HepG2 (cell line): ENCODE data around the gene PISD. TPM values are rescaled to one million over a fixed set of nuclear protein-coding genes. Genes with fewer than 3 reads are reported as not detected.

ENCODE experiments used
- EZH2 ChIP-seq: conservative IDR thresholded peaks from 2 replicates; pipeline ENCODE4 v1.6.1; 2012; ENCODE audit warnings: mild to moderate bottlenecking, low read depth, low read length, moderate library complexity
- HMG20A ChIP-seq: IDR thresholded peaks from 2 replicates; pipeline ENCODE4 v1.6.1; 2016; ENCODE audit warnings: borderline replicate concordance
- HMGXB4 ChIP-seq, 2 experiments: sonication (generic) in 1 of 2; formaldehyde crosslinking in 1 of 2; IDR thresholded peaks; 2 replicates each; pipeline versions ENCODE4 v1.4.0 to v1.6.1; 2018 to 2020; ENCODE audit warnings: missing genetic modification reagents in 2 of 2, borderline replicate concordance in 1 of 2, low read depth in 1 of 2, mild to moderate bottlenecking in 1 of 2, missing biosample characterization in 1 of 2
- HOXA3 ChIP-seq: sonication (generic); formaldehyde crosslinking; IDR thresholded peaks from 2 replicates; pipeline ENCODE4 v1.5.0; 2020; ENCODE audit warnings: missing genetic modification reagents
- NFYC ChIP-seq: IDR thresholded peaks from 2 replicates; pipeline ENCODE4 v1.6.1; 2016; ENCODE audit warnings: missing genetic modification reagents, missing compliant biosample characterization
- PTBP1 ChIP-seq: fragments of 200-400 bp; formaldehyde crosslinking; IDR thresholded peaks from 2 replicates; pipeline ENCODE4 v1.6.1; 2018; ENCODE audit warnings: low read length, low read depth; ENCODE audit not compliant: poor library complexity, severe bottlenecking
- RBFOX2 ChIP-seq: fragments of 200-400 bp; formaldehyde crosslinking; IDR thresholded peaks from 2 replicates; pipeline ENCODE4 v1.6.1; 2017; ENCODE audit warnings: low read depth, mild to moderate bottlenecking, low read length
- SALL1 ChIP-seq: sonication (generic); formaldehyde crosslinking; IDR thresholded peaks from 2 replicates; pipeline ENCODE4 v1.8.0; 2022; ENCODE audit warnings: mild to moderate bottlenecking, missing genetic modification reagents
- SNAPC2 ChIP-seq: sonication (generic); formaldehyde crosslinking; IDR thresholded peaks from 2 replicates; pipeline ENCODE4 v1.8.1; 2022; ENCODE audit warnings: mild to moderate bottlenecking, missing genetic modification reagents
- TCF12 ChIP-seq, 2 experiments: fragments of 450-650 bp in 1 of 2; sonication (generic) in 1 of 2; formaldehyde crosslinking in 1 of 2; IDR thresholded peaks; 2 replicates each; pipeline versions ENCODE4 v1.6.1 to v1.8.0; 2017 to 2022; ENCODE audit warnings: antibody characterized with exemption in 1 of 2, mild to moderate bottlenecking in 1 of 2, missing genetic modification reagents in 1 of 2, moderate library complexity in 1 of 2
- TFAP4 ChIP-seq: sonication (generic); IDR thresholded peaks from 2 replicates; pipeline ENCODE4 v1.6.1; 2016; ENCODE audit warnings: low read depth, borderline replicate concordance
- YY1 ChIP-seq: IDR thresholded peaks from 2 replicates; pipeline ENCODE4 v1.6.1; 2011; ENCODE audit warnings: low read length, low read depth, moderate library complexity, mild to moderate bottlenecking; ENCODE audit not compliant: insufficient read depth, insufficient replicate concordance
- ZNF510 ChIP-seq: sonication (generic); formaldehyde crosslinking; IDR thresholded peaks from 2 replicates; pipeline ENCODE4 v1.4.0; 2020; ENCODE audit warnings: low read depth, mild to moderate bottlenecking, missing genetic modification reagents
- ZNF616 ChIP-seq: sonication (generic); formaldehyde crosslinking; IDR thresholded peaks from 2 replicates; pipeline ENCODE4 v1.5.0; 2020; ENCODE audit warnings: low read depth, mild to moderate bottlenecking, missing genetic modification reagents
- ZNF772 ChIP-seq: sonication (generic); formaldehyde crosslinking; IDR thresholded peaks from 2 replicates; pipeline ENCODE4 v1.5.0; 2020; ENCODE audit warnings: mild to moderate bottlenecking, missing genetic modification reagents
- ZNF792 ChIP-seq: IDR thresholded peaks from 2 replicates; pipeline ENCODE4 v1.6.1; 2016
- ZNF83 ChIP-seq: sonication (generic); formaldehyde crosslinking; IDR thresholded peaks from 2 replicates; pipeline ENCODE4 v1.4.0; 2020; ENCODE audit warnings: missing genetic modification reagents, mild to moderate bottlenecking, borderline replicate concordance
- polyA plus RNA-seq, 8 experiments: library from polyadenylated mRNA; depleted of rRNA in 3 of 8; stranded (reverse) in 7 of 8; unstranded in 1 of 8; fragments of >200 nt; fragmentation: Illumina TruSeq in 4 of 8; extraction: Trizol in 4 of 8; gene quantifications; 2 replicates each; pipeline versions ENCODE4 v1.2.1 to v1.2.3, GENCODE V29; 2011 to 2016; ENCODE audit warnings: low read depth in 4 of 8, missing spikeins in 1 of 8, mixed read lengths in 1 of 8; ENCODE audit not compliant: insufficient read depth in 1 of 8
- total RNA-seq, 5 experiments: library from RNA; depleted of rRNA; stranded (reverse); fragments of >200 nt; fragmentation: Illumina TruSeq; extraction: Trizol; gene quantifications; 2 replicates each; pipeline ENCODE4 v1.2.3, GENCODE V29; 2016; ENCODE audit warnings: low read depth in 1 of 5
- TF ChIP-seq, protein P1 (sequence below): sonication (generic); formaldehyde crosslinking; IDR thresholded peaks from 2 replicates; pipeline ENCODE4 v1.9.0; 2021; ENCODE audit warnings: missing genetic modification reagents, mild to moderate bottlenecking, borderline replicate concordance
- TF ChIP-seq, protein P2 (sequence below): IDR thresholded peaks from 2 replicates; pipeline ENCODE4 v1.6.1; 2016; ENCODE audit warnings: missing compliant biosample characterization, missing genetic modification reagents, borderline replicate concordance
- TF ChIP-seq, protein P3 (sequence below): sonication (generic); formaldehyde crosslinking; conservative IDR thresholded peaks from 2 replicates; pipeline ENCODE4 v1.4.0; 2020; ENCODE audit warnings: missing genetic modification reagents

The PISD gene
- total and polyA plus RNA-seq, 2 of the 13 experiments (the other 11 are each of a cell fraction or from before 2014, with no cell fraction given): 30.1 to 47.7 TPM

DNA sequence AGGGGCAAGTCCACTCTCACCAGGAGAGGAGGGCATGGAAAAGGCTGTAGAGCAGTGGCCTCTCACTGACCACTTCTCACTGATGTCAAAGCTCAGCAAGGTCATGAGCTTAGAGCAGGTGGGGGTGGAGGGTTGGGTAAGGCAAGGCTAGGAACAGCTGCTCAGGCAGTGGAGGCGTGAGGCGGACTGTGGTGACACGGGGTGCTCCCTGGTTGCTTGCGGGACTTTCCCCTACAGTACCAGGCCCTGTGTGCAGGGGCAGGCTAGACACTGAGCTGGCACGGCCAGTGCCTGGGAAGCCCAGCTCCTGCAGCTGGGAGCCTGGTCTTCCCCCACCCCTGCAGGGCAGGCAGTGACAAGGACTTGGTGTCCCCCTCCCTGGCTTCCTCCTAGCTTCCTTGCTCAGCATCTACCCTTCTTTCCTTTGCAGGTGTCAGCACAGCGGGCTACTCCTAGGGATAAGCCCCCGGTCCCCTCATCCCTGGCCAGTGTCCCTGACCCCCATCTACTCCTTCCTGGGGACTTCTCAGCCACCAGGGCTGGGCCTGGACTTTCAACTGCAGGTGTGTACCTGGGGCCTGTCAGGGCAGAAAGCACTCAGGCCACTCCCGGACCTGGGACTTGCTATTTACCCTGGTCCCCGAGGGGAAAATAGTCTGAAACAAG lies 45.6 kb downstream of the PISD start (continued):
- no peak for TF ChIP-seq HMGXB4 (CRISPR knock-in tag; IDR thresholded peaks at IDR 0.05; ENCODE audit: borderline replicate concordance in 1 of 2, low read depth in 1 of 2)
- no peak for TF ChIP-seq ZNF772 (CRISPR knock-in tag)
- no peak for TF ChIP-seq PTBP1
- TF ChIP-seq, protein P1, sequence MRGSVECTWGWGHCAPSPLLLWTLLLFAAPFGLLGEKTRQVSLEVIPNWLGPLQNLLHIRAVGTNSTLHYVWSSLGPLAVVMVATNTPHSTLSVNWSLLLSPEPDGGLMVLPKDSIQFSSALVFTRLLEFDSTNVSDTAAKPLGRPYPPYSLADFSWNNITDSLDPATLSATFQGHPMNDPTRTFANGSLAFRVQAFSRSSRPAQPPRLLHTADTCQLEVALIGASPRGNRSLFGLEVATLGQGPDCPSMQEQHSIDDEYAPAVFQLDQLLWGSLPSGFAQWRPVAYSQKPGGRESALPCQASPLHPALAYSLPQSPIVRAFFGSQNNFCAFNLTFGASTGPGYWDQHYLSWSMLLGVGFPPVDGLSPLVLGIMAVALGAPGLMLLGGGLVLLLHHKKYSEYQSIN (CRISPR knock-in tag): no peak
- TF ChIP-seq SNAPC2 (CRISPR knock-in tag): no peak
- no peak for TF ChIP-seq NFYC (CRISPR knock-in tag)
- no peak for TF ChIP-seq ZNF510 (CRISPR knock-in tag)
- no peak for TF ChIP-seq ZNF83 (CRISPR knock-in tag)
- no peak for TF ChIP-seq HMG20A (CRISPR knock-in tag)
- TF ChIP-seq, protein P2, sequence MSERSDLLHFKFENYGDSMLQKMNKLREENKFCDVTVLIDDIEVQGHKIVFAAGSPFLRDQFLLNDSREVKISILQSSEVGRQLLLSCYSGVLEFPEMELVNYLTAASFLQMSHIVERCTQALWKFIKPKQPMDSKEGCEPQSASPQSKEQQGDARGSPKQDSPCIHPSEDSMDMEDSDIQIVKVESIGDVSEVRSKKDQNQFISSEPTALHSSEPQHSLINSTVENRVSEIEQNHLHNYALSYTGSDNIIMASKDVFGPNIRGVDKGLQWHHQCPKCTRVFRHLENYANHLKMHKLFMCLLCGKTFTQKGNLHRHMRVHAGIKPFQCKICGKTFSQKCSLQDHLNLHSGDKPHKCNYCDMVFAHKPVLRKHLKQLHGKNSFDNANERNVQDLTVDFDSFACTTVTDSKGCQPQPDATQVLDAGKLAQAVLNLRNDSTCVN (CRISPR knock-in tag): no peak
- TF ChIP-seq SALL1: peak; percentile 11; the same call in 1 of the 2 replicates
- no peak for TF ChIP-seq YY1
- no peak for TF ChIP-seq EZH2
- TF ChIP-seq RBFOX2: 0 out of 2 replicates have a peak, but pooled peaks have one; percentile 25
- TF ChIP-seq ZNF792 (CRISPR knock-in tag): no peak
- no peak for TF ChIP-seq ZNF616 (CRISPR knock-in tag)
- no peak for TF ChIP-seq TCF12 (IDR thresholded peaks at IDR 0.05)
- TF ChIP-seq TCF12 (CRISPR knock-in tag; IDR thresholded peaks at IDR 0.05): no peak
- no peak for TF ChIP-seq TFAP4
- TF ChIP-seq, protein P3, sequence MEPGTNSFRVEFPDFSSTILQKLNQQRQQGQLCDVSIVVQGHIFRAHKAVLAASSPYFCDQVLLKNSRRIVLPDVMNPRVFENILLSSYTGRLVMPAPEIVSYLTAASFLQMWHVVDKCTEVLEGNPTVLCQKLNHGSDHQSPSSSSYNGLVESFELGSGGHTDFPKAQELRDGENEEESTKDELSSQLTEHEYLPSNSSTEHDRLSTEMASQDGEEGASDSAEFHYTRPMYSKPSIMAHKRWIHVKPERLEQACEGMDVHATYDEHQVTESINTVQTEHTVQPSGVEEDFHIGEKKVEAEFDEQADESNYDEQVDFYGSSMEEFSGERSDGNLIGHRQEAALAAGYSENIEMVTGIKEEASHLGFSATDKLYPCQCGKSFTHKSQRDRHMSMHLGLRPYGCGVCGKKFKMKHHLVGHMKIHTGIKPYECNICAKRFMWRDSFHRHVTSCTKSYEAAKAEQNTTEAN: no peak
- TF ChIP-seq HOXA3 (CRISPR knock-in tag): 0 out of 2 replicates have a peak, but pooled peaks have one; percentile 30
